DND-41 (cell line): ENCODE data around the gene BCKDHB.

Experiments
- EZH2 ChIP-seq: IDR thresholded peaks from 3 replicates; pipeline ENCODE4 v1.6.1; 2012; ENCODE audit warnings: borderline replicate concordance, low read depth, mild to moderate bottlenecking, moderate library complexity, low read length, inconsistent platforms; ENCODE audit not compliant: severe bottlenecking
- TF ChIP-seq, protein P1 (sequence below): IDR thresholded peaks from 2 replicates; pipeline ENCODE4 v1.5.1; 2012; ENCODE audit warnings: borderline replicate concordance, low read length, moderate library complexity, mild to moderate bottlenecking; ENCODE audit not compliant: poor library complexity, severe bottlenecking; ENCODE audit errors: extremely low read depth

- TF ChIP-seq EZH2, result no peak
- TF ChIP-seq, protein P1, sequence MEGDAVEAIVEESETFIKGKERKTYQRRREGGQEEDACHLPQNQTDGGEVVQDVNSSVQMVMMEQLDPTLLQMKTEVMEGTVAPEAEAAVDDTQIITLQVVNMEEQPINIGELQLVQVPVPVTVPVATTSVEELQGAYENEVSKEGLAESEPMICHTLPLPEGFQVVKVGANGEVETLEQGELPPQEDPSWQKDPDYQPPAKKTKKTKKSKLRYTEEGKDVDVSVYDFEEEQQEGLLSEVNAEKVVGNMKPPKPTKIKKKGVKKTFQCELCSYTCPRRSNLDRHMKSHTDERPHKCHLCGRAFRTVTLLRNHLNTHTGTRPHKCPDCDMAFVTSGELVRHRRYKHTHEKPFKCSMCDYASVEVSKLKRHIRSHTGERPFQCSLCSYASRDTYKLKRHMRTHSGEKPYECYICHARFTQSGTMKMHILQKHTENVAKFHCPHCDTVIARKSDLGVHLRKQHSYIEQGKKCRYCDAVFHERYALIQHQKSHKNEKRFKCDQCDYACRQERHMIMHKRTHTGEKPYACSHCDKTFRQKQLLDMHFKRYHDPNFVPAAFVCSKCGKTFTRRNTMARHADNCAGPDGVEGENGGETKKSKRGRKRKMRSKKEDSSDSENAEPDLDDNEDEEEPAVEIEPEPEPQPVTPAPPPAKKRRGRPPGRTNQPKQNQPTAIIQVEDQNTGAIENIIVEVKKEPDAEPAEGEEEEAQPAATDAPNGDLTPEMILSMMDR, result no peak
These were observed 15.0 kb upstream of the BCKDHB start for GRCh38 chr6:80091506-80091905.
